ENCODE measurements around the gene AP2S1. TPM values are rescaled to one million over a fixed set of nuclear protein-coding genes. Genes with fewer than 3 reads are reported as not detected.
A peak's percentile ranks its signal among the peaks of the same experiment; 100 is the strongest.

AP2S1 gene
- total RNA-seq: 96.6 TPM

DNA sequence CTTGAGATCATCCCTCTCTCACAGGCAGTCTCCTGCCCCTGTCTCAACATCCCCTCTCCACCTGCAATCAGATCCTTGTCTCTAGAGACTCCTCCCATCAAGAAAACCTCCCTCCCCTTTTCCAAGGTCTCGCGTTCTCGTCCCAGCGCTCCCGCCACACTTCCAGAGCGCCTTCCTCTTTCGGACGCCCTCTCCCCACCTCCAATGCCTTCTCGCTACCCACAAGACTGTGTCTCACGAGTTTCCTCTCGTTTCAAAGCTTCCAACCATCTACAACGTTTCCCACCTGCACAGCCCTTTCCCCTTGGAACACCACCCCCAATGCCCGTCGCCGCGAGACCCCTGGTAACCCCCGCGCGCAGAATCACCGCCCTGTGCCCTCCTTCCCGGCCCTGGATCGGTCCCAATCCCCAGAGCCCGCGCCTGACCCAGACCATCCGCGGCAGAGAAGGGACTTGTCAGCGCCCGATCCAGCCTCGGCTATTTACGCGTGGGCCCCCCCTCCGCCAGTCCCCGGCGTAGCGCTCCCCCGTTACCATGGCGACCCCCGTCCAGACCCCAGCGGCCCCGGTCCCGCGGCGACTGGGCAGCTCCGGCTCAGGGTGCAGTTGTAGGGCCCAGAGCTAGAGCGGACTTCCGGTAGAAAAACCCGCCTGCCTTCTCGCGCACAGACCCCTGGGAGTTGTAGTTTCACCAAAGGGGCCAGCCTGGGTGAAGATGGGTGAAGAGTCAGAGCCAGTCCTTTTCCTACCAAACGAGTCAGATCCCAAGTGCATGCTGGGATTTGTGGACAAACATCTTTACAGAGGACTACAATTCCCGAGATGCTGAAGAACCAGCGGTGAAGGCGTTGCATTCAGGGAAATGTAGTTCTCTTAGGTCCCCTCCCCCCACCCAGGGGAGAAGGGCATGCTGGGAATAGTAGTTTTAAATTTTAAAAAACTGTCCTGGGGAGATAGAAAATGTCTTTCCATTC lies at the start of gene AP2S1:
AP2S1 (minus strand) TSS at position 619 of the 976 bp plus-strand sequence; CDS start at position 539, 80 bp downstream.
- peaks cover 5 to 16% of the 10 kb centered on the region in 2 donors for H3K4me1 ChIP-seq
- H3K36me3 ChIP-seq: peaks cover 0 to 5% of the 10 kb centered on the region in 2 donors
- DNase-seq (ENCODE audit: low spot score in 2 of 2): peak; percentile 94 to 99
- intact Hi-C loops (cut with DNase I): loop anchor here (2.0 to 5.0 kb wide), 3 partner anchors 198 to 392 kb away; partner anchors contain the start of genes CALM3 and TMEM160
- peak within 1 kb of the TSS; percentile 81 to 93 for H3K4me3 ChIP-seq
- H3K27me3 ChIP-seq: no peaks in the 10 kb centered on the region
- peak within 1 kb of the TSS; percentile 85 to 89 for H3K27ac ChIP-seq
- TF ChIP-seq, protein P1, sequence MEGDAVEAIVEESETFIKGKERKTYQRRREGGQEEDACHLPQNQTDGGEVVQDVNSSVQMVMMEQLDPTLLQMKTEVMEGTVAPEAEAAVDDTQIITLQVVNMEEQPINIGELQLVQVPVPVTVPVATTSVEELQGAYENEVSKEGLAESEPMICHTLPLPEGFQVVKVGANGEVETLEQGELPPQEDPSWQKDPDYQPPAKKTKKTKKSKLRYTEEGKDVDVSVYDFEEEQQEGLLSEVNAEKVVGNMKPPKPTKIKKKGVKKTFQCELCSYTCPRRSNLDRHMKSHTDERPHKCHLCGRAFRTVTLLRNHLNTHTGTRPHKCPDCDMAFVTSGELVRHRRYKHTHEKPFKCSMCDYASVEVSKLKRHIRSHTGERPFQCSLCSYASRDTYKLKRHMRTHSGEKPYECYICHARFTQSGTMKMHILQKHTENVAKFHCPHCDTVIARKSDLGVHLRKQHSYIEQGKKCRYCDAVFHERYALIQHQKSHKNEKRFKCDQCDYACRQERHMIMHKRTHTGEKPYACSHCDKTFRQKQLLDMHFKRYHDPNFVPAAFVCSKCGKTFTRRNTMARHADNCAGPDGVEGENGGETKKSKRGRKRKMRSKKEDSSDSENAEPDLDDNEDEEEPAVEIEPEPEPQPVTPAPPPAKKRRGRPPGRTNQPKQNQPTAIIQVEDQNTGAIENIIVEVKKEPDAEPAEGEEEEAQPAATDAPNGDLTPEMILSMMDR (IDR thresholded peaks at IDR 0.05): no peak
- no peaks in the 10 kb centered on the region for H3K9me3 ChIP-seq

DNA sequence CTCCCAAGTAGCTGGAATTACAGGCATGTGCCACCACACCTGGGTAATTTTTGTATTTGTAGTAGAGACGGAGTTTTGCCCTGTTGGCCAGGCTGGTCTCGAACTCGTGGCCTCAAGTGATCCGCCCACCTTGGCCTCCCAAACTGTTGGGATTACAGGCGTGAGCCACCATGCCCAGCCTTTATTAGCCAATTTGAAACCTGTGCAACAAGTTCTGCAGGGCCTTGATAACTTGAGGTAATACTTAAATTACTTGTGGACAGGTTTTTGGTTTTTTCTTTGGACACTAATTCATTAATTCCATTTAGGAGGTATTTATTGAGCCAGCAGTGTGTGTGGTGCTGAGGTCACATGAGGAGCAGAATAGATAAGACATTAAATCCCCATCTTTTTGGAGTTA lies 49.7 kb upstream of the AP2S1 start:
- H3K27me3 ChIP-seq: no peaks in the 10 kb centered on the region
- H3K27ac ChIP-seq: no peak overlapping the region
- intact Hi-C loops (cut with DNase I): no loop called here
- H3K4me3 ChIP-seq: no peak overlapping the region
- peaks cover 0 to 32% of the 10 kb centered on the region in 2 donors for H3K4me1 ChIP-seq
- no peaks in the 10 kb centered on the region for H3K9me3 ChIP-seq
- no peak for DNase-seq (ENCODE audit: low spot score in 2 of 2)
- H3K36me3 ChIP-seq: no peaks in the 10 kb centered on the region
- TF ChIP-seq, protein P1 (IDR thresholded peaks at IDR 0.05): no peak

DNA sequence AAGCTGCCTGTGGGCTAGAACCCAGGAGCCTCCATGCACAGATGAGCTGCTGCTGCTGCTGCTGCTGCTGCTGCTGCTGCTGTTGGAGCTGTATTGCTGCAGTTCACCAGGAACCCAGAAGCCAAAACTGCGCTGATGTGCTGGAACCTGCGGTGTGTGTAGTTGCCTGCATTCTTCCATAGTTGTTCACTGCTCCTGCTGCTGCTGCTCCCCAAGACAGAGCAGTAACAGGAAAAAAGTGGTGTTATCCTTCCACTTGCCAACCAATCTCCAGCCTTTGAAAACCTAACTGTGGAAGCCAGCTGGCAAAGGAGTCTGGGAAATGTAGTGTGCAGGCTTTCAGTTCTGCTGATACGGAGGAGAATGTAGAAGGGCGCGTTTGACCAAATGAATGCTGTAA lies 48.1 kb upstream of the AP2S1 start:
- intact Hi-C loops (cut with DNase I): loop anchor here (2.0 to 5.0 kb wide), 2 partner anchors 38 to 49 kb away; partner anchors contain the start of gene ARHGAP35
- peaks cover 0 to 28% of the 10 kb centered on the region in 2 donors for H3K4me1 ChIP-seq
- TF ChIP-seq, protein P1 (IDR thresholded peaks at IDR 0.05): no peak
- H3K27me3 ChIP-seq: no peaks in the 10 kb centered on the region
- H3K9me3 ChIP-seq: no peaks in the 10 kb centered on the region
- H3K4me3 ChIP-seq: peak overlapping the region in 1 of 2 donors; percentile 11
- no peaks in the 10 kb centered on the region for H3K36me3 ChIP-seq
- DNase-seq (ENCODE audit: low spot score in 2 of 2): peak in 1 of 2 donors; percentile 74
- no peak overlapping the region for H3K27ac ChIP-seq

DNA sequence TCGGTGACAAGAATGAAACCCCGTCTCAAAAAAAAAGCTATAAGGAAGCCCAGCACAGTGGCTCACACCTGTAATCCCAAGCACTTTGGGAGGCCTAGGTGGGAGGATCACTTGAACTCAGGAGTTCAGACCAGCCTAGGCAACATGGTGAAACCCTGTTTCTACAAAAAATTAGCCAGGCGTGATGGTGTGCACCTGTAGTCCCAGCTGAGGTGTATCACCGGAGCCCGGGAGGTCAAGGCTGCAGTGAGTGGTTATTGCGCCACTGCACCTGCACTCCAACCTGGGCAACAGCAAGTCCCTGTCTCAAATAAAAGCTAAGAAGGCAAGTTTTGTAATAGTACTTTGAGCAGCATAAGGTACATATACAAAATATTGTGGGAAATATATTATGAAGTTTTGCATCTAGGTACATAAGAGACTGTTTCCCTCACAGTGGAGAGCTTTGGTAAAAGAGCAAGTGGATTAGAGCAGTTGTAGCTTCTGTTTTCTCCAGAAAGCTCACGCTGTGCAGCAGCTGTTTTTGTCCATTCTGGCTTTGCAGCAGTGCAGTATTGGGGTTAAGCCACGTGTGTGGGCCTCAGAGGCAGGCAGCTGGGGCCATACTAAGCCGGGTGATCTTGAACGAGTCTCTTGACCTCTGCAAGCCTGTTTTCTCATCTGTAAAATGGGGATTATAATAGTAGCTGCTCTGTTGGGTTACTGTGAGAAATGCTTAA lies 45.6 kb upstream of the AP2S1 start:
- Histone ChIP-seq H3K27ac (no peak overlapping the region), H3K27me3 (no peaks in the 10 kb centered on the region), H3K9me3 (no peaks in the 10 kb centered on the region), H3K36me3 (no peaks in the 10 kb centered on the region), H3K4me3 (no peak overlapping the region), H3K4me1 (peaks cover 0 to 15% of the 10 kb centered on the region in 2 donors)
- DNase-seq (ENCODE audit: low spot score in 2 of 2): no peak
- intact Hi-C loops (cut with DNase I): loop anchor here (5.0 kb wide), 1 partner anchor 51 kb away; no protein-coding TSS in a partner anchor
- TF ChIP-seq, protein P1 (IDR thresholded peaks at IDR 0.05): no peak

DNA sequence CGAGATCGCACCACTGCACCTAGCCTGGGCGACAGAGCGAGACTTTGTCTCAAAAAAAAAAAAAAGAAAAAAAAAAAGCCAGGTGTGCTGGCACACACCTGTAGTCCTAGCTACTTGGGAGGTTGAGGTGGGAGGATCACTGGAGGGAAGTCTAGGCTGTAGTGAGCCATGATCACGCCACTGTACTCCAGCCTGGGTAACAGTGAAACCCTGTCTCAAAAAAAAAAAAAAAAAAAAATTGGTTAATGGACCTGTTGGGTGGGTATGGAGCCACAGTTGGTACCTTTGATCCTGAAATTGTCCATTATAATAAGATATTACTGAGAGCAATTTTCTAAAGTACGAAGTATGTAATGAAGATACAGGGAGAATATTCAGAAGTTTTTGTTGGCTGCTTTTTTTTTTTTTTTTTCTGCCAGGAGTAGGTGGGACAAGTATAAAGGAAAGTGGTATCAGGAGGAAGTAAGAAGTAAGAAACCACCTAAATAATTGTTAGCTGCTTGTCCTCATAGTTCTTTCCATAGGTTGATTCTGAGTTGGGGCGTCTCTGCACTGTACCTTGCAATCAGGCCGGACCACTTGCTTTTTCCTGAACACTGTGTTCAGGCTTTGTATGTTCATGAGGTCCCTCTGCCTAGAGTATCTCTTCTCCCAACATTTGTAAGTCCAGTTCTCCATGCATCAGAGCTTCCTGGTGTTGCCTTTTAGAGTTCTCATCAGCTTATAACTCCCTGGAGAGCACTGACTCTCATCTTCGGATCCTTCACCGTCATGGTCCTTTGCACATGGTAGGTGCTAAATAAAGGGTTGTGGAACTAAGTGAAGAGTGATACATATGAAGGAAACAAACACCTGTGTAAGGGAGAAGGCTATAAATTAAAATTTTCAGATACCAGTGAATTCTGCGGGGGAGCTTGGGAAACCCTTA lies 41.9 kb upstream of the AP2S1 start:
- H3K27ac ChIP-seq: no peak overlapping the region
- DNase-seq (ENCODE audit: low spot score in 2 of 2): no peak
- H3K9me3 ChIP-seq: no peaks in the 10 kb centered on the region
- peaks cover 0 to 7% of the 10 kb centered on the region in 2 donors for H3K4me1 ChIP-seq
- intact Hi-C loops (cut with DNase I): no loop called here
- TF ChIP-seq, protein P1 (IDR thresholded peaks at IDR 0.05): no peak
- no peak overlapping the region for H3K4me3 ChIP-seq
- H3K27me3 ChIP-seq: no peaks in the 10 kb centered on the region
- H3K36me3 ChIP-seq: no peaks in the 10 kb centered on the region
